ENCODE data around the gene CD151.

CD151 gene

DNA sequence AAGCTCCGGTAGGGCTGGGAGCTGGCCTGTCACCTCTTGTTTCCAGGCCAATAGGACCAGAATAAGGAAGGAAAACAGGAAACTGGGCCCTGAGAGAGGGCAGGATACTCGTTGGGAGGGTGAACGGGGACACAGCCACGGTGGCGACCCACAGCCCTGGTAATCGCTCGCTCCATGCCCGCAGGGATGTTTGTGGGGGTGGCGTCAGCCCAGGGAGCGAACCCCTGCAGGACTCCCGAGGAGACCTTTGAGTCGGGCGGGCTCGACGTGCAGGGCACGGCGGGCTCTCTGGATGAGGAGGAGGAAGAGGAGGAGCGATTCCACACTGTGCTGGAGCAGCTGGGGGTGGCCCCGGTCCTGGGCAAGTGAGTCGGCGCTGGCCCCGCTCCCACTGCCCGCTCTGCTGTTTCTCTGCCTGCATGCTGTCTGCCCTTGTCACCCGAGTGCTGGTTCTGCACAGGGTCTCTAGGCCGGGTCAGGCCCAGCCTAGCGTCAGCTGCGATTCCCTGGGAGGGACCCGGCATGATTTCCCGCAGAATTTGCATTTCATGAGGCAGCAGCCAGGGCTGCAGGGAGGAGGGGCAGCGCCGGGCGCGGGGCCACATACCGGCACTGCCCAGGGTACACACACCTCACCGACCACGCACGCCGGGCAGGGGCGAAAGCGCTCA, 3.4 kb upstream of the CD151 start:
- H3K4me3 ChIP-seq (ENCODE audit: low read depth, low read length): no peak overlapping the region
- peak overlapping the region; percentile 97 for H3K27ac ChIP-seq
- peaks cover 19% of the 10 kb centered on the region for H3K36me3 ChIP-seq
- no peaks in the 10 kb centered on the region for H3K9me3 ChIP-seq (ENCODE audit: severe bottlenecking)
- no peak for TF ChIP-seq CTCF (IDR thresholded peaks at IDR 0.05; ENCODE audit: low read depth, low read length)
- no peak for DNase-seq
- no peaks in the 10 kb centered on the region for H3K27me3 ChIP-seq (ENCODE audit: insufficient read depth, low read depth, severe bottlenecking)

DNA sequence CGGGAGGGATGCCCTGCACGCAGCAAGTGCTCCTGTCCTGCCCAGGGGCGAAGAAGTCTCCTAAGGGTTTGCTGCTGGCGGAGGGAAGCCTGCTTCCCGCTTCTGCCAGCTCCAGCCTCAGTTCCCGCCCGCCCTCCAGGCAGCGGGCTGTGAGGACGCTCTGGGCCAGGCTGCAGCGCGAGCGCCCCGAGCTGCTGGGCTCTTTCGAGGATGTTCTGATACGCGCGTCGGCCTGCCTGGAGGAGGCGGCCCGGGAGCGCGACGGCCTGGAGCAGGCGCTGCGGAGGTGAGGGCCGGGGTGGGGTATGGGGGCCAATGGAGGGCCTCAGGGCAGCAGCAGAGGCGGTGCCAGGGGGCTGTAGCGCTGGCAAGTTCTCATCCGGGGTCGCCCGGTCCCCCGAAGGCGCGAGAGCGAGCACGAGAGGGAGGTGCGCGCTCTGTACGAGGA, 2.9 kb upstream of the CD151 start:
- no peak for DNase-seq
- Histone ChIP-seq H3K36me3 (peaks cover 19% of the 10 kb centered on the region), H3K27ac (peak overlapping the region; percentile 97), H3K27me3 (ENCODE audit: insufficient read depth, low read depth, severe bottlenecking) (no peaks in the 10 kb centered on the region), H3K9me3 (ENCODE audit: severe bottlenecking) (no peaks in the 10 kb centered on the region), H3K4me3 (ENCODE audit: low read depth, low read length) (peak overlapping the region; percentile 19)
- TF ChIP-seq CTCF (IDR thresholded peaks at IDR 0.05; ENCODE audit: low read depth, low read length): no peak

GRCh38 chr11:830295-831117, 2.2 kb upstream of the CD151 start:
- Histone ChIP-seq H3K4me3 (ENCODE audit: low read depth, low read length) (peak overlapping the region; percentile 51), H3K9me3 (ENCODE audit: severe bottlenecking) (no peaks in the 10 kb centered on the region)

GRCh38 chr11:831118-831864, 1.5 kb upstream of the CD151 start:
- H3K4me3 ChIP-seq (ENCODE audit: low read depth, low read length): peak overlapping the region; percentile 51
- DNase-seq: no peak
- peaks cover 26% of the 10 kb centered on the region for H3K36me3 ChIP-seq
- peak overlapping the region; percentile 80; the same call in 1 of the 2 replicates for H3K27ac ChIP-seq
- no peaks in the 10 kb centered on the region for H3K27me3 ChIP-seq (ENCODE audit: insufficient read depth, low read depth, severe bottlenecking)
- TF ChIP-seq CTCF (IDR thresholded peaks at IDR 0.05; ENCODE audit: low read depth, low read length): no peak
- no peaks in the 10 kb centered on the region for H3K9me3 ChIP-seq (ENCODE audit: severe bottlenecking)

More at GRCh38 chr11:830295-831117, 2.2 kb upstream of the CD151 start:
- H3K36me3 ChIP-seq: peaks cover 20% of the 10 kb centered on the region
- H3K27ac ChIP-seq: peak overlapping the region; percentile 97
- TF ChIP-seq CTCF (IDR thresholded peaks at IDR 0.05; ENCODE audit: low read depth, low read length): no peak
- H3K27me3 ChIP-seq (ENCODE audit: insufficient read depth, low read depth, severe bottlenecking): no peaks in the 10 kb centered on the region
- peak; percentile 87 for DNase-seq

- no peaks in the 10 kb centered on the region for H3K27me3 ChIP-seq (ENCODE audit: insufficient read depth, low read depth, severe bottlenecking)
- H3K27ac ChIP-seq: peak overlapping the region; percentile 80
- H3K9me3 ChIP-seq (ENCODE audit: severe bottlenecking): no peaks in the 10 kb centered on the region
- DNase-seq: no peak
- no peak for TF ChIP-seq CTCF (IDR thresholded peaks at IDR 0.05; ENCODE audit: low read depth, low read length)
- peak overlapping the region; percentile 52 for H3K4me3 ChIP-seq (ENCODE audit: low read depth, low read length)
- H3K36me3 ChIP-seq: peaks cover 33% of the 10 kb centered on the region
Measured at GRCh38 chr11:831961-832528, 707 bp upstream of the CD151 start.
